ENCODE results near the gene FREM1.

- TF ChIP-seq CTCF (IDR thresholded peaks at IDR 0.05 in 4 of 5, conservative IDR thresholded peaks at IDR 0.05 in 1 of 5) (no peak), POLR2A (IDR thresholded peaks at IDR 0.05) (no peak)
These were observed 153.9 kb downstream of the FREM1 start for GRCh38 chr9:14756291-14756690.
